Heart right ventricle (tissue), 16 donors: ENCODE results near the gene ARGLU1. TPM values are rescaled to one million over a fixed set of nuclear protein-coding genes. Genes with fewer than 3 reads are reported as not detected.

Source experiments
- ATAC-seq, 8 donors: fragments of 200-7000 bp; cut with Tn5 transposase; one replicate each; pipeline ENCODE4 v1.9.1; 2020; ENCODE audit warnings: mild to moderate bottlenecking in 8 of 8, moderate library complexity in 8 of 8, moderate number of reproducible peaks in 1 of 8
- DNase-seq, 2 donors: peaks; one replicate each; pipeline ENCODE4 v3.0.0-alpha.2; 2020
- H3K27ac ChIP-seq, 10 donors: fragments of 200-600 bp; sonication (generic) in 2 of 10; one replicate each; pipeline versions ENCODE4 v1.5.0 to v1.8.0; 2020 to 2022; ENCODE audit warnings: mild to moderate bottlenecking in 3 of 10
- H3K27me3 ChIP-seq, 7 donors: fragments of 200-600 bp; one replicate each; pipeline ENCODE4 v1.8.0; 2021 to 2022; ENCODE audit warnings: mild to moderate bottlenecking in 2 of 7
- H3K36me3 ChIP-seq, 9 donors: fragments of 200-600 bp; sonication (generic) in 1 of 9; one replicate each; pipeline versions ENCODE4 v1.5.0 to v1.8.0; 2020 to 2022; ENCODE audit warnings: mild to moderate bottlenecking in 2 of 9
- H3K4me1 ChIP-seq, 9 donors: fragments of 200-600 bp; sonication (generic) in 1 of 9; one replicate each; pipeline versions ENCODE4 v1.5.0 to v1.8.0; 2020 to 2022; ENCODE audit warnings: mild to moderate bottlenecking in 4 of 9
- H3K4me3 ChIP-seq, 10 donors: fragments of 200-600 bp; sonication (generic) in 2 of 10; one replicate each; pipeline versions ENCODE4 v1.5.0 to v1.8.0; 2020 to 2022; ENCODE audit warnings: mild to moderate bottlenecking in 7 of 10, moderate library complexity in 2 of 10
- H3K9me3 ChIP-seq, 11 donors: fragments of 200-600 bp in 10 of 11; sonication (generic) in 2 of 11; one replicate each; pipeline versions ENCODE4 v1.5.0 to v1.8.0; 2013 to 2022; ENCODE audit warnings: mild to moderate bottlenecking in 2 of 11, control low read depth in 1 of 11, moderate library complexity in 1 of 11
- WGBS, 2 donors: extraction: QIAGEN DNeasy Blood & Tissue Kit; methylation state at CpG; one replicate each; pipeline ENCODE4 v1.1.7; 2013; ENCODE audit warnings: inconsistent platforms in 1 of 2; 5-methylcytosine and 5-hydroxymethylcytosine counted together
- intact Hi-C, 10 donors: fragments of 100-400 bp; cut with DNase I; formaldehyde crosslinking; loops; one replicate each; pipeline versions ENCODE4 v1.11.1 to v1.14.2; 2022
- polyA plus RNA-seq, 2 donors: library from polyadenylated mRNA; stranded (reverse); fragments of 200-250 nt; gene quantifications; one replicate each; pipeline ENCODE4 v1.2.3, GENCODE V29; 2013
- total RNA-seq, 10 donors: library from RNA; stranded (reverse); fragmentation: NEBNext Ultra II Directional in 3 of 10; extraction: Animal tissue kit (Norgen Biotek cat#: 25700) in 3 of 10; gene quantifications; one replicate each; pipeline versions ENCODE4 v1.2.1 to v1.2.4, GENCODE V29; 2021 to 2023
- TF ChIP-seq, protein P1 (sequence below), 9 donors: fragments of 200-600 bp; sonication (generic) in 2 of 9; IDR thresholded peaks; one replicate each; pipeline versions ENCODE4 v1.5.0 to v1.8.0; 2021 to 2022; ENCODE audit warnings: antibody characterized with exemption in 9 of 9, mild to moderate bottlenecking in 5 of 9, moderate library complexity in 1 of 9
- donor health status: Arrhythmogenic right ventricular cardiomyopathy.
- donor health status: ischemic (EF 13 %, LVEDD 7.1; RV severe dilation, severe dysfunction).
- donor health status: healthy with polysubstance abuse.
- donor health status: DM: no; HTN: yes; CAD: no.
- donor health status: DM: no; HTN: no; CAD: no.
- donor health status: ischemic (EF 25% LVEDD 6.9; RV normal size, moderate dysfunction).
- donor health status: ischemic (EF 25% LVEDD 5.7; RV mildly dilated, moderate dysfunction).
- donor health status: healthy.
- donor health status: DM: yes; HTN: yes; CAD: no.
- donor health status: Ischemic cardiomyopathy.
- donor health status: ischemic (EF 35%, LVEDD 5.7; RV mildly dilated, moderate dysfunction).
- donor health status: nonischemic (EF 11% LVEDD 7.7; RV severe dilation, severe dysfunction).
- donor health status: DM: yes; HTN: yes; CAD: no.
- donor health status: PGD.
- donor health status: ischemic (EF 29% LVEDD 5.4; RV normal size, mild dysfunction).
- donor health status: nonischemic (EF 23%, LVEDD 6.1; RV moderate dilation, normal function).

The ARGLU1 gene
- total and polyA plus RNA-seq, 12 donors = 19.1 to 148 (median 29.6) TPM

DNA sequence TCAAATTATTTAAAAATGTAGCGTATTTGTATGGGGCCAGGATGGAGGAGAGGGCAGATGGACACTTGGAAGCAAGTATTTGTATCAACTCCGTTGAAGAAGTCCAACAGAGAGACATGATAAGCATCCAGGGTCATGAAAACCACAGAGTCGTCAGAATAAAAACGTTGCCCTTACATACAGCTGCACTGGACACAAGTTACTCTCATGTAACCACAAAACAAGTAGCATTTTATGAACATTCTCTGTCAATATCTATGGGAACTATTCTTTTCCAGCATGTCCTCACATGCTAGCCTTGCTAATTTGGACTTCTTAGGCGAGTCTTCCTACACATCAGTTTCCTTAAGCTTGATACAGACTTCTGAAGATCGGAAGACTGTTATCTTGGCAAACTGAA lies 67.5 kb downstream of the ARGLU1 start:
- intact Hi-C loops = no loop called here
- DNase-seq = no peak
- Histone ChIP-seq H3K27ac (peak overlapping the region in 4 of 10 donors; percentile 4 to 89 (median 58)), H3K4me3 (no peak overlapping the region), H3K9me3 (no peaks in the 10 kb centered on the region), H3K27me3 (peaks cover 0 to 3% (median 0%) of the 10 kb centered on the region in 7 donors), H3K36me3 (peaks cover 0 to 9% (median 0%) of the 10 kb centered on the region in 9 donors), H3K4me1 (peaks cover 0 to 92% (median 29%) of the 10 kb centered on the region in 9 donors)
- ATAC-seq = no peak
- 69 to 78% methylated on average over 6 of the region's 6 CpGs for WGBS, 2 donors
- TF ChIP-seq, protein P1, sequence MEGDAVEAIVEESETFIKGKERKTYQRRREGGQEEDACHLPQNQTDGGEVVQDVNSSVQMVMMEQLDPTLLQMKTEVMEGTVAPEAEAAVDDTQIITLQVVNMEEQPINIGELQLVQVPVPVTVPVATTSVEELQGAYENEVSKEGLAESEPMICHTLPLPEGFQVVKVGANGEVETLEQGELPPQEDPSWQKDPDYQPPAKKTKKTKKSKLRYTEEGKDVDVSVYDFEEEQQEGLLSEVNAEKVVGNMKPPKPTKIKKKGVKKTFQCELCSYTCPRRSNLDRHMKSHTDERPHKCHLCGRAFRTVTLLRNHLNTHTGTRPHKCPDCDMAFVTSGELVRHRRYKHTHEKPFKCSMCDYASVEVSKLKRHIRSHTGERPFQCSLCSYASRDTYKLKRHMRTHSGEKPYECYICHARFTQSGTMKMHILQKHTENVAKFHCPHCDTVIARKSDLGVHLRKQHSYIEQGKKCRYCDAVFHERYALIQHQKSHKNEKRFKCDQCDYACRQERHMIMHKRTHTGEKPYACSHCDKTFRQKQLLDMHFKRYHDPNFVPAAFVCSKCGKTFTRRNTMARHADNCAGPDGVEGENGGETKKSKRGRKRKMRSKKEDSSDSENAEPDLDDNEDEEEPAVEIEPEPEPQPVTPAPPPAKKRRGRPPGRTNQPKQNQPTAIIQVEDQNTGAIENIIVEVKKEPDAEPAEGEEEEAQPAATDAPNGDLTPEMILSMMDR (IDR thresholded peaks at IDR 0.05) = no peak

GRCh38 chr13:106499896-106500295 lies 68.0 kb downstream of the ARGLU1 start:
- no peaks in the 10 kb centered on the region for H3K9me3 ChIP-seq
- no peak overlapping the region for H3K4me3 ChIP-seq
- 44 to 48% methylated on average over 4 of the region's 4 CpGs for WGBS, 2 donors
- TF ChIP-seq, protein P1 (IDR thresholded peaks at IDR 0.05) = no peak
- DNase-seq (no peak), ATAC-seq (peak in 2 of 8 donors; percentile 31)
- H3K27me3 ChIP-seq = peaks cover 0 to 7% (median 0%) of the 10 kb centered on the region in 7 donors
- intact Hi-C loops = loop anchor here in 1 of 10 donors (5.0 kb wide), 1 partner anchor 32 kb away; no protein-coding TSS in a partner anchor
- H3K4me1 ChIP-seq = peaks cover 0 to 92% (median 29%) of the 10 kb centered on the region in 9 donors
- H3K27ac ChIP-seq = peak overlapping the region in 3 of 10 donors; percentile 4 to 89 (median 86)
- peaks cover 0 to 8% (median 0%) of the 10 kb centered on the region in 9 donors for H3K36me3 ChIP-seq

- no peak for DNase-seq
- Histone ChIP-seq H3K27me3 (peaks cover 0 to 10% (median 0%) of the 10 kb centered on the region in 7 donors), H3K4me1 (peaks cover 0 to 89% (median 29%) of the 10 kb centered on the region in 9 donors), H3K9me3 (no peaks in the 10 kb centered on the region), H3K27ac (peak overlapping the region in 4 of 10 donors; percentile 22 to 89 (median 82)), H3K4me3 (no peak overlapping the region), H3K36me3 (peaks cover 0 to 15% (median 0%) of the 10 kb centered on the region in 9 donors)
- intact Hi-C loops = loop anchor here in 1 of 10 donors (5.0 kb wide), 1 partner anchor 33 kb away; no protein-coding TSS in a partner anchor
- ATAC-seq = no peak
- WGBS, 2 donors = 69 to 85% methylated on average over 2 of the region's 2 CpGs
- TF ChIP-seq, protein P1 (IDR thresholded peaks at IDR 0.05) = no peak
Measured at GRCh38 chr13:106499113-106499512, 68.8 kb downstream of the ARGLU1 start.

DNA sequence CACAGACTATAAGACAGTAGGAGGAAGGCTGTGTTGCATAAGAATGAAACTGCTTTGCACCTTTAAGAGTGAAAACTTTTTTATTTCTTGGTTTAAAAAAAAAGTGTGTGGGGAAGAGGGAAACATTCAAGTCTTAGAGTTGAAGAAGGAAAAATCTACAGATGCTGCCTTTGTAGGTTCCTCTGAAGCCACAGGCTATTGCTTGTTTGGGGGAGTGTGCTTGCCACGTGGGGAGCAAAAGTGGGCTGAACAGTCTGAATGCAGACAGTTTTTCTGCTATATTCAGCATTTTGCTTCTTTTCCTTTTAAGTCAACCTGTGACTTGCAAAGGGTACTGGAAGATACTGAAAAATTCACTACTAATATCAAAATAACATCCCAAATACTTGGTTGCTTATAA lies 69.4 kb downstream of the ARGLU1 start:
- TF ChIP-seq, protein P1 (IDR thresholded peaks at IDR 0.05) = no peak
- peaks cover 0 to 87% (median 33%) of the 10 kb centered on the region in 9 donors for H3K4me1 ChIP-seq
- no peak overlapping the region for H3K4me3 ChIP-seq
- no peaks in the 10 kb centered on the region for H3K9me3 ChIP-seq
- peaks cover 0 to 12% (median 0%) of the 10 kb centered on the region in 7 donors for H3K27me3 ChIP-seq
- intact Hi-C loops = loop anchor here in 1 of 10 donors (5.0 kb wide), 1 partner anchor 34 kb away; no protein-coding TSS in a partner anchor
- 46 to 71% methylated on average over 1 of the region's 1 CpG for WGBS, 2 donors
- ATAC-seq = no peak
- peak overlapping the region in 6 of 10 donors; percentile 8 to 89 (median 59) for H3K27ac ChIP-seq
- H3K36me3 ChIP-seq = peaks cover 0 to 21% (median 2%) of the 10 kb centered on the region in 9 donors
- DNase-seq = no peak
